ENCODE data around the gene HPSE2. TPM values are rescaled to one million over a fixed set of nuclear protein-coding genes. Genes with fewer than 3 reads are reported as not detected.

Gene HPSE2
- total RNA-seq, 1 experiment from 2014 or later = 0.20 TPM

DNA sequence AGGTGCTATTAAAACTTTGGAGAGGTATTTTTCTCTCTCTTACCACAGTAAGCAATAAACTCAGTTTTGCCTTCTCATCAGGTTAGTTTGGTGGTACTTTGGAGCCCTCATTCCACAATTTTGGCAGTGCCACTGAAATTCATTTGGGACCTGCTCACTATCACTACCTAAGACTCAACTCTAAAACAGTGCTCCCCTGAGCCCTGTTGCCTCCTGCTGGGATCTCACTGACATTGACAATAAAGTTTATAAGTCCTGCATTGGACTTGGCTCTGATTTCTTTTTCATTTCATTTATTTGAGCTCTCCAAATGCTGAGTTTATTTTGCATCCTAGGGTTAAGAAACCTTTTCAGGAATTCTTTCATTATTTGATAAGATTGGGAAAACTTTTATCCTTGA, 658.1 kb downstream of the HPSE2 start:
- Mint-ChIP-seq H3K4me1 (peaks cover 9 to 19% of the 10 kb centered on the region in 2 experiments), H3K36me3 (ENCODE audit: insufficient read depth in 1 of 3, low read depth in 3 of 3) (no peaks in the 10 kb centered on the region), H3K27me3 (ENCODE audit: low read depth) (no peaks in the 10 kb centered on the region), H3K27ac (no peak overlapping the region), H3K9me3 (no peaks in the 10 kb centered on the region), H3K4me3 (no peak overlapping the region)
- Histone ChIP-seq H3K27ac (ENCODE audit: insufficient read length, low read depth, low read length) (no peak overlapping the region), H3K23me2 (ENCODE audit: insufficient read length, low read depth, low read length, poor library complexity, severe bottlenecking) (no peaks in the 10 kb centered on the region), H2AK5ac (ENCODE audit: insufficient read length, low read length) (no peak overlapping the region), H2BK12ac (ENCODE audit: insufficient read length, low read depth, low read length) (no peak overlapping the region), H4K8ac (replicated peaks; ENCODE audit: insufficient read length, low read depth, low read length) (no peak overlapping the region), H3K9me3 (ENCODE audit: control insufficient read depth, low read depth, low read length) (no peaks in the 10 kb centered on the region), H3K9ac (ENCODE audit: extremely low read depth, insufficient read length, low read length) (no peak overlapping the region), H4K5ac (ENCODE audit: insufficient read length, low read depth, low read length) (no peak overlapping the region), H2BK20ac (ENCODE audit: low read depth, low read length, poor library complexity, severe bottlenecking) (no peak overlapping the region), H2BK5ac (ENCODE audit: insufficient read length, low read length) (no peak overlapping the region), H2BK120ac (ENCODE audit: low read depth, low read length, poor library complexity, severe bottlenecking) (no peak overlapping the region), H3K4ac (ENCODE audit: low read depth, low read length) (no peak overlapping the region), H3K4me1 (ENCODE audit: insufficient read depth, low read length) (no peaks in the 10 kb centered on the region), H4K20me1 (ENCODE audit: control insufficient read depth, insufficient read depth, insufficient read length) (no peaks in the 10 kb centered on the region), H3K79me2 (ENCODE audit: insufficient read depth, low read length) (no peaks in the 10 kb centered on the region), H2BK15ac (ENCODE audit: low read depth, low read length) (no peak overlapping the region), H3K18ac (ENCODE audit: insufficient read length, low read depth, low read length) (no peak overlapping the region), H3K23ac (ENCODE audit: insufficient read length, low read depth, low read length) (no peak overlapping the region), H3K4me2 (ENCODE audit: insufficient read depth, insufficient read length, low read length) (no peak overlapping the region), H3T11ph (ENCODE audit: low read length) (no peak overlapping the region), H3K56ac (ENCODE audit: insufficient read length, low read depth, low read length) (no peak overlapping the region), H3K14ac (ENCODE audit: insufficient read depth, low read length) (no peak overlapping the region), H2AFZ (ENCODE audit: low read length) (no peak overlapping the region), H4K91ac (ENCODE audit: insufficient read length, low read depth, low read length) (no peak overlapping the region), H3K79me1 (ENCODE audit: insufficient read depth, low read depth, low read length, poor library complexity, severe bottlenecking) (no peaks in the 10 kb centered on the region), H3K27me3 (ENCODE audit: insufficient read depth, low read length) (no peaks in the 10 kb centered on the region)
- no peak for DNase-seq
- TF ChIP-seq CTCF (conservative IDR thresholded peaks at IDR 0.05) = no peak
